ENCODE results near the gene DUSP19. TPM values are rescaled to one million over a fixed set of nuclear protein-coding genes. Genes with fewer than 3 reads are reported as not detected.

Gene DUSP19
- total and polyA plus RNA-seq, 2 of the 13 experiments (the other 11 are each of a cell fraction or from before 2014, with no cell fraction given): 1.3 to 1.9 TPM

- no peak for TF ChIP-seq ETS1 (CRISPR knock-in tag; IDR thresholded peaks at IDR 0.05)
- no peak; the same call in 1 of the 2 replicates for TF ChIP-seq DNMT3B (CRISPR knock-in tag; conservative IDR thresholded peaks at IDR 0.05)
- no peak for TF ChIP-seq ZNF10 (CRISPR knock-in tag; IDR thresholded peaks at IDR 0.05; ENCODE audit: borderline replicate concordance, low read depth)
- TF ChIP-seq ZSCAN12 (CRISPR knock-in tag; IDR thresholded peaks at IDR 0.05): no peak
- no peak for TF ChIP-seq FUBP1 (CRISPR knock-in tag; IDR thresholded peaks at IDR 0.05; ENCODE audit: borderline replicate concordance)
- no peak for TF ChIP-seq ZNF784 (CRISPR knock-in tag; IDR thresholded peaks at IDR 0.05; ENCODE audit: borderline replicate concordance)
- no peak for TF ChIP-seq KLF6 (CRISPR knock-in tag; IDR thresholded peaks at IDR 0.05)
- no peak; the same call in 1 of the 2 replicates for TF ChIP-seq CBFB (CRISPR knock-in tag; IDR thresholded peaks at IDR 0.05)
- TF ChIP-seq SUZ12 (IDR thresholded peaks at IDR 0.05; ENCODE audit: low read depth, low read length): no peak
- TF ChIP-seq ZNF513 (CRISPR knock-in tag; conservative IDR thresholded peaks at IDR 0.05): no peak
- no peak for TF ChIP-seq NFE2L1 (CRISPR knock-in tag; IDR thresholded peaks at IDR 0.05; ENCODE audit: borderline replicate concordance)
- TF ChIP-seq SALL2 (CRISPR knock-in tag; IDR thresholded peaks at IDR 0.05): 0 out of 2 replicates have a peak, but pooled peaks have one; percentile 52
- TF ChIP-seq ZNF570 (CRISPR knock-in tag; IDR thresholded peaks at IDR 0.05; ENCODE audit: borderline replicate concordance): no peak
- no peak for TF ChIP-seq NRL (CRISPR knock-in tag; IDR thresholded peaks at IDR 0.05; ENCODE audit: borderline replicate concordance)
- TF ChIP-seq MIXL1 (CRISPR knock-in tag; IDR thresholded peaks at IDR 0.05): no peak
- no peak for TF ChIP-seq XBP1 (CRISPR knock-in tag; IDR thresholded peaks at IDR 0.05)
- TF ChIP-seq ZBTB7B (CRISPR knock-in tag; IDR thresholded peaks at IDR 0.05): no peak
- TF ChIP-seq KLF15 (CRISPR knock-in tag; IDR thresholded peaks at IDR 0.05; ENCODE audit: borderline replicate concordance): no peak
- no peak for TF ChIP-seq PRDM10 (CRISPR knock-in tag; IDR thresholded peaks at IDR 0.05; ENCODE audit: low read depth)
- peak; percentile 25 for TF ChIP-seq IKZF4 (CRISPR knock-in tag; IDR thresholded peaks at IDR 0.05; ENCODE audit: borderline replicate concordance, low read depth, not compliant biosample characterization)
These were observed at the start of gene DUSP19 (continued) for GRCh38 chr2:183078464-183079138.
